NB4 (cell line): Measurements from ENCODE around the gene TCF12.

Source experiments
- DNase-seq: peaks from one replicate; pipeline ENCODE4 v3.0.0; 2010; ENCODE audit warnings: low read depth
- H3K4me3 ChIP-seq: one replicate; pipeline ENCODE4 v1.5.1; 2011; ENCODE audit warnings: mild to moderate bottlenecking, low read depth, low read length, moderate library complexity
- MYC ChIP-seq: IDR thresholded peaks from 2 replicates; pipeline ENCODE4 v1.6.1; 2011; ENCODE audit warnings: low read depth, low read length
- POLR2A ChIP-seq: IDR thresholded peaks from 2 replicates; pipeline ENCODE4 v1.6.1; 2011; ENCODE audit warnings: mild to moderate bottlenecking; ENCODE audit not compliant: insufficient read length; ENCODE audit errors: extremely low read depth
- TF ChIP-seq, protein P1 (sequence below): IDR thresholded peaks from one replicate; pipeline ENCODE4 v1.5.1; 2012; ENCODE audit warnings: low read depth, low read length
- TF ChIP-seq, protein P2 (sequence below): IDR thresholded peaks from 2 replicates; pipeline ENCODE4 v1.6.1; 2011; ENCODE audit warnings: low read depth, low read length

TCF12 gene

DNA sequence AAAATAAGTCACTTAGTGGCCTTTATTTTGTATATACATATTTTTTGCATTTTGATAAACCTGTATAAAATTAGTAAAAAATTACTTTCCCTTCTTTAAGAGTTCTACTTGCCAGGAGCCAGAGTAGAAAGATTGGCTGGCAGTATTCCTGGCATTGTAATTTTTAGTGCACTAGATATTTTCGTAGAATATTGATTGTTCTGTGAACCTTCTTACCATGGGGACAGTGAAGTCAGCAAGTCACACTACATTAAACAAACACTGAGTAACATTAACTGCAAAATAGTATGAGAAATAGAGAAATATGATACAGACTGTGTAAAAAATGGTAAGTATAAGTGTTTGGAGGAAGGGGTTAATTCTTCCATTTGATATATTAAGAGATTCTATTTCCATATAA lies 26.0 kb downstream of the TCF12 start:
- no peak for DNase-seq
- H3K4me3 ChIP-seq = no peak overlapping the region
- TF ChIP-seq MYC (no peak), POLR2A (no peak)
- TF ChIP-seq, protein P1, sequence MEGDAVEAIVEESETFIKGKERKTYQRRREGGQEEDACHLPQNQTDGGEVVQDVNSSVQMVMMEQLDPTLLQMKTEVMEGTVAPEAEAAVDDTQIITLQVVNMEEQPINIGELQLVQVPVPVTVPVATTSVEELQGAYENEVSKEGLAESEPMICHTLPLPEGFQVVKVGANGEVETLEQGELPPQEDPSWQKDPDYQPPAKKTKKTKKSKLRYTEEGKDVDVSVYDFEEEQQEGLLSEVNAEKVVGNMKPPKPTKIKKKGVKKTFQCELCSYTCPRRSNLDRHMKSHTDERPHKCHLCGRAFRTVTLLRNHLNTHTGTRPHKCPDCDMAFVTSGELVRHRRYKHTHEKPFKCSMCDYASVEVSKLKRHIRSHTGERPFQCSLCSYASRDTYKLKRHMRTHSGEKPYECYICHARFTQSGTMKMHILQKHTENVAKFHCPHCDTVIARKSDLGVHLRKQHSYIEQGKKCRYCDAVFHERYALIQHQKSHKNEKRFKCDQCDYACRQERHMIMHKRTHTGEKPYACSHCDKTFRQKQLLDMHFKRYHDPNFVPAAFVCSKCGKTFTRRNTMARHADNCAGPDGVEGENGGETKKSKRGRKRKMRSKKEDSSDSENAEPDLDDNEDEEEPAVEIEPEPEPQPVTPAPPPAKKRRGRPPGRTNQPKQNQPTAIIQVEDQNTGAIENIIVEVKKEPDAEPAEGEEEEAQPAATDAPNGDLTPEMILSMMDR = no peak
- TF ChIP-seq, protein P2, sequence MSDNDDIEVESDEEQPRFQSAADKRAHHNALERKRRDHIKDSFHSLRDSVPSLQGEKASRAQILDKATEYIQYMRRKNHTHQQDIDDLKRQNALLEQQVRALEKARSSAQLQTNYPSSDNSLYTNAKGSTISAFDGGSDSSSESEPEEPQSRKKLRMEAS = no peak

DNA sequence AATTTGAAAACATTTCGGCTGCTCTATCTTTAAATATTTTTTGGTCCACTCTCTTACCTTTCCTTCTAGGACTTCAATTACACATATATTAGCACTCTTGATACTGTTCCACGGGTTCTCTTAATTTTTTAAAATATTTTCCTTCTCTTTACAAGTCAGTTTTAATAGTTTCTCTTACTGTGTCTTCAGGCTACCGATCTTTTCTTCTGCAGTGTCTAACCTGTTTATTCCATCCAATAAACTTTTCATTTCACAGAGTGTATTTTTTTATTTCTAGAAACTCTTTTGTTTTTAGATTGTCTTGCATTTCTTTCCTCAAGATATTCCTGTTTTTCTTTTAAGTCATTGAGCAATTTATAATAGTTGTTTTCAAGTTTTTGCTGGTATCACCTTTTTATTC lies 27.7 kb downstream of the TCF12 start:
- DNase-seq = no peak
- H3K4me3 ChIP-seq = no peak overlapping the region
- TF ChIP-seq, protein P2 = no peak
- TF ChIP-seq MYC = no peak
- TF ChIP-seq POLR2A = no peak
- TF ChIP-seq, protein P1 = no peak

DNA sequence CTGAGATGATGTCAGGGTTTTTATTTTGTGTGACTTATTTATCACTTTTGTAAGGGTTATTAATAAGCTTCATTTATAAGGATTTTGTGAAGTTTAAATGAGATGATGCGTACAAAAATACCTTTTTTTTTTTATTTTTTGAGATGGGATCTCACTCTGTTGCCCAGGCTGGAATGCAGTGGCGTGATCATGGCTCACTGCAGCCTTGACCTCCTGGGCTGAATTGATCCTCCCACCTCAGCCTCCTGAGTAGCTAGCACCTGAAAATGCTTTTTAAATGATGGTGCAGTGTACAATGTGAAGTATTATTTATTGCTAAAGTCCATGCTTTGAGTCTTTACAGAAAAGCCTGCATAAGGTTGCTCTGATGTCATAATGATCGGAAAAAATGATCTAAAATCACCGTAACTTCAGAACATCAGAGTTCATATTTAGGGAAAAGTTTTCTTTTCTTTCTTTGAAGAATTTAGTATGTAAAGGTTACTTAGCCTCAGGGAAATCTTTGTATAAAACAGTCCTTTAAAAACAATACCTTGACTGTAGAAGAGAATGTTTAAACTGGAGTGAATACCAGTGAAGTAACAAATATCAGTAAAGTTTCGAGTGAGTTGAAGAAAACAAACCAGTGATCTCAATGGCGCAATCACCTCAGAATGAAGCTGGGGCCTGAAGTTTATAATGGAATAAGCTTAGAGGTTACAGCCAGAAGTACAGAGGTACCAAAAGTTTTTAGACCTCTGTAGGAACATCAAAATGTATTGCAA lies 29.7 kb downstream of the TCF12 start:
- peak; percentile 15 for DNase-seq
- H3K4me3 ChIP-seq = no peak overlapping the region
- no peak for TF ChIP-seq MYC
- TF ChIP-seq, protein P2 = no peak
- TF ChIP-seq, protein P1 = no peak
- TF ChIP-seq POLR2A = no peak

DNA sequence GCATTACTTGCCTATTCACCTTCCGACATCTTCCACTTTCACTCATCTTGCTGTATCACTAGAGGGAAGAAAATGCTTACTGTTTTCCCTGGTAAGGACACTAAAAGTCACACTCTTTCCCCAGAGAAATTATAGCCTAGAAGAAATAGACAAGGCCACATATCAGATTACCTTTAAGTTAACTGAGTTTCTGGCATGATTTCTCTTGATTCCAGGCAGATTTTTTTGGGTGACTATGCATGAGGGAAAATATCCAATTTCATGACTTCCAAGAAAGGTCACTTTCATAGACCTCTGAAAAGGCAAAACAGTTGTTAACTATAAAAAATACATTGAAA lies 30.3 kb downstream of the TCF12 start:
- TF ChIP-seq, protein P2 = no peak
- no peak for TF ChIP-seq POLR2A
- TF ChIP-seq, protein P1 = no peak
- TF ChIP-seq MYC = no peak
- no peak for DNase-seq
- no peak overlapping the region for H3K4me3 ChIP-seq

DNA sequence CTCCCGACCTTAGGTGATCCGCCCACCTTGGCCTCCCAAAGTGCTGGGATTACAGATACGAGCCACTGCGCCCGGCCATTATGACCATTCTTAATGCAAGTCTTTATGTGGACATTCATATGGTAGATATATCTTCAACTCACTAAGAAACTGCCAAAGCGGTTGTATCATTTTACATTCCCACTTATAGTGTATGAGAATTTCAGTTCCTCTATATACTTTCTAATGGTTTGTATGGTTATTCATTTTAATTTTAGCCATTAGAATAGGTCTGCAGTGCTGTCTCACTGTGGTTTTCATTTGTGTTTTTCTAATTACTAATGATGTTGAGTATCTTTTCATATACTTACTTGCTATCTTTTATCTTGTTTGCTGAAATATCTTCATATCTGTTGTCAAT lies 32.5 kb downstream of the TCF12 start:
- DNase-seq = no peak
- no peak for TF ChIP-seq POLR2A
- no peak for TF ChIP-seq MYC
- TF ChIP-seq, protein P1 = no peak
- TF ChIP-seq, protein P2 = no peak
- H3K4me3 ChIP-seq = no peak overlapping the region
